ENCODE measurements around the gene AGPAT2.

Gene AGPAT2

GRCh38 chr9:136687721-136688223 is 515 bp upstream of the AGPAT2 start:
- no peak for DNase-seq

GRCh38 chr9:136686534-136686793 is 793 bp downstream of the AGPAT2 start:
- no peak for DNase-seq

- DNase-seq = no peak
Observed at GRCh38 chr9:136685790-136686533, 1.3 kb downstream of the AGPAT2 start.

- DNase-seq = no peak
Observed at GRCh38 chr9:136685216-136685615, 2.0 kb downstream of the AGPAT2 start.

- no peak for DNase-seq
Observed at GRCh38 chr9:136684799-136685198, 2.5 kb downstream of the AGPAT2 start.

- no peak for DNase-seq
Observed at GRCh38 chr9:136684339-136684738, 2.9 kb downstream of the AGPAT2 start.

- DNase-seq = no peak
Observed at GRCh38 chr9:136683755-136684154, 3.5 kb downstream of the AGPAT2 start.

- no peak for DNase-seq
Observed at GRCh38 chr9:136683173-136683745, 4.0 kb downstream of the AGPAT2 start.

GRCh38 chr9:136682710-136683109 is 4.5 kb downstream of the AGPAT2 start:
- DNase-seq = no peak

- no peak for DNase-seq
Observed at GRCh38 chr9:136681945-136682699, 5.1 kb downstream of the AGPAT2 start.

GRCh38 chr9:136681029-136681428 is 6.2 kb downstream of the AGPAT2 start:
- no peak for DNase-seq

GRCh38 chr9:136679431-136679941 is 7.8 kb downstream of the AGPAT2 start:
- no peak for DNase-seq

- DNase-seq = no peak
Observed at GRCh38 chr9:136678624-136679023, 8.6 kb downstream of the AGPAT2 start.

- no peak for DNase-seq
Observed at GRCh38 chr9:136678034-136678433, 9.2 kb downstream of the AGPAT2 start.

GRCh38 chr9:136676920-136677686 is 10.2 kb downstream of the AGPAT2 start:
- no peak for DNase-seq

- DNase-seq = no peak
Observed at GRCh38 chr9:136676297-136676794, 10.9 kb downstream of the AGPAT2 start.

- no peak for DNase-seq
Observed at GRCh38 chr9:136675477-136676296, 11.6 kb downstream of the AGPAT2 start.

GRCh38 chr9:136674786-136675349 is 12.4 kb downstream of the AGPAT2 start:
- DNase-seq = no peak

GRCh38 chr9:136673975-136674785 is 13.1 kb downstream of the AGPAT2 start:
- DNase-seq = no peak

GRCh38 chr9:136673088-136673974 is 13.9 kb downstream of the AGPAT2 start:
- no peak for DNase-seq

Data from CD4-positive, alpha-beta T cell treated with Interleukin-4 for 4 hours (primary cell).